ENCODE measurements around the gene PARD3. TPM values are rescaled to one million over a fixed set of nuclear protein-coding genes. Genes with fewer than 3 reads are reported as not detected.

PARD3 gene
- total RNA-seq, 3 donors from 2014 or later, result 39.5 to 87.9 (median 47.0) TPM

DNA sequence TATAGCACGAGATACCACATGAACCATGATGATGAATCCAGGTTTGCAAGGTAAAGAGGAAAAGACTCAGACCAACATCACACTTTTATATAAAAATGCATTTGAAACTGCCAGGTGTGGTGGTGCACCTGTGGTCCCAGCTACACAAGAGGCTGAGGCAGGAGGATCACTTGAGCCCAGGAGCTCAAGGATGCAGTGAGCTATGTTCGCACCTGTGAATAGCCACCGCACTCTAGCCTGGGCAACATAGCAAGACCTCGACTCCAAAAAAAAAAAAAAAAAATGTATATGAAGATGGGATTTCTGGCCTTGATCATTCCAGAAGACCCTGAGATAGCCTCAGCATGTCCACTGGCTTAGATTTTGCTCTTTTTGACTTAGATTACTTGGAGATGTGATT is 161.6 kb downstream of the PARD3 start:
- no peaks in the 10 kb centered on the region for H3K9me3 ChIP-seq
- H3K36me3 ChIP-seq (ENCODE audit: low read depth), result no peaks in the 10 kb centered on the region
- DNase-seq (no peak), ATAC-seq (no peak)
- no peak overlapping the region for H3K4me3 ChIP-seq
- intact Hi-C loops (cut with DNase I, micrococcal nuclease), result loop anchor here in 1 of 2 donors (10.0 kb wide), 1 partner anchor 161 kb away; the partner anchor contains the start of gene PARD3
- TF ChIP-seq, protein P1, sequence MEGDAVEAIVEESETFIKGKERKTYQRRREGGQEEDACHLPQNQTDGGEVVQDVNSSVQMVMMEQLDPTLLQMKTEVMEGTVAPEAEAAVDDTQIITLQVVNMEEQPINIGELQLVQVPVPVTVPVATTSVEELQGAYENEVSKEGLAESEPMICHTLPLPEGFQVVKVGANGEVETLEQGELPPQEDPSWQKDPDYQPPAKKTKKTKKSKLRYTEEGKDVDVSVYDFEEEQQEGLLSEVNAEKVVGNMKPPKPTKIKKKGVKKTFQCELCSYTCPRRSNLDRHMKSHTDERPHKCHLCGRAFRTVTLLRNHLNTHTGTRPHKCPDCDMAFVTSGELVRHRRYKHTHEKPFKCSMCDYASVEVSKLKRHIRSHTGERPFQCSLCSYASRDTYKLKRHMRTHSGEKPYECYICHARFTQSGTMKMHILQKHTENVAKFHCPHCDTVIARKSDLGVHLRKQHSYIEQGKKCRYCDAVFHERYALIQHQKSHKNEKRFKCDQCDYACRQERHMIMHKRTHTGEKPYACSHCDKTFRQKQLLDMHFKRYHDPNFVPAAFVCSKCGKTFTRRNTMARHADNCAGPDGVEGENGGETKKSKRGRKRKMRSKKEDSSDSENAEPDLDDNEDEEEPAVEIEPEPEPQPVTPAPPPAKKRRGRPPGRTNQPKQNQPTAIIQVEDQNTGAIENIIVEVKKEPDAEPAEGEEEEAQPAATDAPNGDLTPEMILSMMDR (IDR thresholded peaks at IDR 0.05), result no peak
- H3K4me1 ChIP-seq (ENCODE audit: low read depth), result peaks cover 7% of the 10 kb centered on the region

DNA sequence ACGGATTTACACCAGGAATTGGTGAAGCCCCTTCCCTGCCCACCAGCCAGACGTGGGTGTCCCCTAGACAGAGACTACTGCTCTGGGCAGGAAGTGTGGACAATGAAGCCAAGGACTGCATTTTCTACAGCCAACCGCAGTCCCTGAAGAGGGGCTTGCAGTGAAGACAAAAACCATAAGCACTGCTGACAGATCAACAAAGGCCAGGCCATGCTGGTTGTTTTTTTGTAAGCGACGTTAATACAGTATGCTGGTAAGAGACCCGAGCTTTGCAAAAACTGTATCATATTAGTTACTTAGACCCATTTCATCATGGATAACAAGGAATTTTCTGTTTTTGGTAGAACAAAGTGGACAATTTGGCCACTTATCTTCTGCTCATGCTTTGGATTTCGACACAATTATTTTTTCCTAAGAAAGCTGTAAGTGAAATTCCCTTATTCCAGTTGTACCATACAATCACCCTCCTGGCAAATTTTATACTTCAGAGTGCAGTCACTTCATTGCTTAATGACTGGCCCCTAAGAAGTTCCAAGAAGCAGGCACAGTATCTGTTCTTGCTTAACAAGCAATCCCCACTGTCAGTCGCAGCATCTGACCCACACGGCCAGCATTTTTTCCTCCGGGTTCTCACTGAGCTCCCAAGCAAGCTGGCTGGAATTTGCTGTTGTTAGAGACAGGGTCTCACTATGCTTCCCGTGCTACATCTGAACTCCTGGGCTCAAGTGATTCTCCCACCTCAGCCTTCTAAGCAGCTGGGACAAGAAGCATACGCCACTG is 163.5 kb downstream of the PARD3 start:
- no peak for ATAC-seq
- intact Hi-C loops (cut with DNase I, micrococcal nuclease), result loop anchor here in 1 of 2 donors (10.0 kb wide), 1 partner anchor 163 kb away; the partner anchor contains the start of gene PARD3
- Histone ChIP-seq H3K4me3 (no peak overlapping the region), H3K4me1 (ENCODE audit: low read depth) (peaks cover 7% of the 10 kb centered on the region), H3K36me3 (ENCODE audit: low read depth) (no peaks in the 10 kb centered on the region), H3K9me3 (no peaks in the 10 kb centered on the region)
- TF ChIP-seq, protein P1 (IDR thresholded peaks at IDR 0.05), result no peak
- no peak for DNase-seq

DNA sequence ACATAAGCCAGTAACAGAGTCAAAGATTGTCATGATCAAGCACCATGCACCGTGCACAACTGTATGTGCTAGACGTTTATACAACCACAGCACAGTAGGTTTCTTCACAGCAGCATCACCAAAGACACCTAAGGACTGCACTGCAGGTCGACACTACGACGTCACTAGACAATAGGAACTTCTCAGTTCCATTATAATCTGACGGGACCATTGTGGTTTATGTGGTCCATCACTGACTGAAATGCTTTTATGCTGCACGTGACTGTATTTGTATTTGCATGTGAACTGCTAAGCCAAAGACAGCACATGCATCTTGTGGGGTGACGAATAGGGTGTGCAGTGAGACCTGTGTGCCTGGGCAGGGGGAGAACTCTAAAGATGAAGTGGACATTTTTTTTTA is 164.9 kb downstream of the PARD3 start:
- ATAC-seq, result no peak
- H3K36me3 ChIP-seq (ENCODE audit: low read depth), result no peaks in the 10 kb centered on the region
- H3K4me1 ChIP-seq (ENCODE audit: low read depth), result peaks cover under 1% of the 10 kb centered on the region
- no peak for DNase-seq
- TF ChIP-seq, protein P1 (IDR thresholded peaks at IDR 0.05), result no peak
- H3K9me3 ChIP-seq, result no peaks in the 10 kb centered on the region
- intact Hi-C loops (cut with DNase I, micrococcal nuclease), result loop anchor here in 1 of 2 donors (10.0 kb wide), 1 partner anchor 165 kb away; the partner anchor contains the start of gene PARD3
- H3K4me3 ChIP-seq, result no peak overlapping the region

DNA sequence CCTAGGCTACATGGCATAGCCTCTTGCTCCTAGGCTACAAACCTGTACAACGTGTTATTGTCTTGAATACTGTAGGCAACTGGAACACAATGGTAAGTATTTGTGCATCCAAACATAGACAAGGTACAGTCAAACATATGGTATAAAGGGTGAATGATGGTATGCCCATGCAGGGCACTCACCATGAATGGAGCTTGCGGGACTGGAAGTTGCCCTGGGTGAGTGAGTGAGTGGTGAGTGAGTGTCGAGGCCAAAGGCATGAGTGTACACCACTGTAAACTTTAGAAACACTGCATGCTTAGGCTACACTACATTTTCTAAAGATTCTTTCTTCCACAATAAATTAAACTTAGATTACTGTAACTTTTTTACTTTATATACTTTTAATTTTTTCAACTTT is 165.7 kb downstream of the PARD3 start:
- ATAC-seq, result no peak
- TF ChIP-seq, protein P1 (IDR thresholded peaks at IDR 0.05), result no peak
- Histone ChIP-seq H3K9me3 (no peaks in the 10 kb centered on the region), H3K4me1 (ENCODE audit: low read depth) (no peaks in the 10 kb centered on the region), H3K36me3 (ENCODE audit: low read depth) (no peaks in the 10 kb centered on the region), H3K4me3 (no peak overlapping the region)
- intact Hi-C loops (cut with DNase I, micrococcal nuclease), result no loop called here
- no peak for DNase-seq

DNA sequence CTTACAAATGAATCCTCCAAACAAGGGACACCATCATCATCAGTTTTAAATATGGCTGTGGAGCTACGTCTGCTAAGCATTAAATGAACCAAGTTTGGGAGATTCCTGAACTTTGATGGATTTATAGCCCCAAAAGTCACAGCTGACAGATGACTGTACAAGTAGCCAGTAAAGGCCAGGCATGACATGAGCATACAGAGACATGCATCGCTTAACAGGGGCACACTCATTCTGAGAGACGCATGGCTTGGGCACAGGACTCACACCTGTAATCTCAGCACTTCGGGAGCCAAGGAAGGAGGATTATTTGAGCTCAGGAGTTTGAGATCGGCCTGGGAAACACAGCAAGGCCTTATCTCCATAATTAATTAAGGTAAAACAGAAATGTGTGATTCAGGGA is 166.2 kb downstream of the PARD3 start:
- ATAC-seq, result no peak
- intact Hi-C loops (cut with DNase I, micrococcal nuclease), result no loop called here
- TF ChIP-seq, protein P1 (IDR thresholded peaks at IDR 0.05), result no peak
- Histone ChIP-seq H3K4me3 (no peak overlapping the region), H3K36me3 (ENCODE audit: low read depth) (no peaks in the 10 kb centered on the region), H3K4me1 (ENCODE audit: low read depth) (no peaks in the 10 kb centered on the region), H3K9me3 (no peaks in the 10 kb centered on the region)
- no peak for DNase-seq
